Adrenal gland (tissue), 5 donors: Measurements from ENCODE around the gene BACE2.

Experiments used
- CTCF ChIP-seq, 6 experiments: fragments of 450-650 bp in 4 of 6; fragments of 200-600 bp in 2 of 6; sonication (generic) in 1 of 6; IDR thresholded peaks; 1 replicate in 5 of 6; 2 replicates in 1 of 6; pipeline versions ENCODE4 v1.5.1 to v1.8.0; 2016 to 2021; ENCODE audit warnings: antibody characterized with exemption in 6 of 6, mild to moderate bottlenecking in 2 of 6, moderate library complexity in 1 of 6
- POLR2A ChIP-seq, 2 donors: fragments of 450-650 bp; IDR thresholded peaks; one replicate each; pipeline ENCODE4 v1.6.1; 2017; ENCODE audit warnings: antibody characterized with exemption in 2 of 2, mild to moderate bottlenecking in 2 of 2, moderate library complexity in 1 of 2
- donor health status: DM: no; HTN: no; CAD: no.

GRCh38 chr21:41317458-41317857, 149.5 kb downstream of the BACE2 start:
- no peak for TF ChIP-seq POLR2A (IDR thresholded peaks at IDR 0.05)
- no peak for TF ChIP-seq CTCF (IDR thresholded peaks at IDR 0.05)
